ENCODE results near the gene IDH3B.

DNA sequence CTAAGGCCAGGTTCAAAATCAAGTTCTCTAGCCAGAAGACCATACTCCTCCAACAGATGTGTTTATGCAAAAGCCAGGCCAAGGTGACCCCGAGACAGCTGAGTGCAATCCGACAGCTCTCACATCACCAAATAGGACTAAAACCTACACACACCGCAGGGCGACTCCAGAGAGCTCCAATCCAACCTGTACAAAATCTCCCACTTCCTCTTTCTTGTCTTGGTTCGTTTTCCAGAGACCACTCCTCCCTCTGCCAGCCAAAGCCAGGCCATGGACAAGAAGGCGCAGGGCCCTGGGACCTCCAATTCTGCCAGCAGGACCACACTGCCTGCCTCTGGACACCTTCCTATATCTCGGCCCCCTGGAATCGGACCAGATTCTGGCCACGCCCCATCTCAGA, 23.1 kb downstream of the IDH3B start:
- TF ChIP-seq CTCF (IDR thresholded peaks at IDR 0.05) (no peak), POLR2A (IDR thresholded peaks at IDR 0.05) (no peak)
